ENCODE data around the gene MRTFA. TPM values are rescaled to one million over a fixed set of nuclear protein-coding genes. Genes with fewer than 3 reads are reported as not detected.
A peak's percentile ranks its signal among the peaks of the same experiment; 100 is the strongest.

Gene MRTFA
- total RNA-seq, 1 donor from 2014 or later, result 105 TPM

- Mint-ChIP-seq H3K4me3 (no peak overlapping the region), H3K27me3 (ENCODE audit: low read depth) (no peaks in the 10 kb centered on the region), H3K9me3 (no peaks in the 10 kb centered on the region), H3K4me1 (peaks cover 18% of the 10 kb centered on the region), H3K36me3 (peaks cover 16% of the 10 kb centered on the region), H3K27ac (peak overlapping the region; percentile 36)
- TF ChIP-seq CTCF (IDR thresholded peaks at IDR 0.05; ENCODE audit: unreplicated experiment), result no peak
- DNase-seq (ENCODE audit: low spot score in 2 of 2, unreplicated experiment in 2 of 2), result no peak
Measured at GRCh38 chr22:40486962-40487602, 149.4 kb downstream of the MRTFA start.

GRCh38 chr22:40485813-40486667, 150.5 kb downstream of the MRTFA start:
- peaks cover 21% of the 10 kb centered on the region for H3K36me3 Mint-ChIP-seq
- no peak for DNase-seq (ENCODE audit: low spot score in 2 of 2, unreplicated experiment in 2 of 2)
- peak overlapping the region; percentile 84 for H3K27ac Mint-ChIP-seq
- no peak for TF ChIP-seq CTCF (IDR thresholded peaks at IDR 0.05; ENCODE audit: unreplicated experiment)
- H3K27me3 Mint-ChIP-seq (ENCODE audit: low read depth), result no peaks in the 10 kb centered on the region
- peaks cover 5% of the 10 kb centered on the region for H3K9me3 Mint-ChIP-seq
- peaks cover 15% of the 10 kb centered on the region for H3K4me1 Mint-ChIP-seq
- H3K4me3 Mint-ChIP-seq, result no peak overlapping the region

- TF ChIP-seq CTCF (IDR thresholded peaks at IDR 0.05; ENCODE audit: unreplicated experiment), result no peak
- Mint-ChIP-seq H3K4me3 (no peak overlapping the region), H3K4me1 (peaks cover 15% of the 10 kb centered on the region), H3K36me3 (peaks cover 23% of the 10 kb centered on the region), H3K27me3 (ENCODE audit: low read depth) (no peaks in the 10 kb centered on the region), H3K27ac (peak overlapping the region; percentile 84), H3K9me3 (peaks cover 5% of the 10 kb centered on the region)
- no peak for DNase-seq (ENCODE audit: low spot score in 2 of 2, unreplicated experiment in 2 of 2)
Measured at GRCh38 chr22:40484906-40485669, 151.4 kb downstream of the MRTFA start.

- no peak overlapping the region for H3K27ac Mint-ChIP-seq
- H3K27me3 Mint-ChIP-seq (ENCODE audit: low read depth), result no peaks in the 10 kb centered on the region
- H3K9me3 Mint-ChIP-seq, result peaks cover 5% of the 10 kb centered on the region
- H3K4me1 Mint-ChIP-seq, result peaks cover 25% of the 10 kb centered on the region
- H3K4me3 Mint-ChIP-seq, result no peak overlapping the region
- TF ChIP-seq CTCF (IDR thresholded peaks at IDR 0.05; ENCODE audit: unreplicated experiment), result no peak
- no peak for DNase-seq (ENCODE audit: low spot score in 2 of 2, unreplicated experiment in 2 of 2)
- H3K36me3 Mint-ChIP-seq, result peaks cover 19% of the 10 kb centered on the region
Measured at GRCh38 chr22:40482886-40483285, 153.6 kb downstream of the MRTFA start.

GRCh38 chr22:40482391-40482790, 154.1 kb downstream of the MRTFA start:
- Mint-ChIP-seq H3K9me3 (peaks cover 5% of the 10 kb centered on the region), H3K27ac (peak overlapping the region; percentile 2), H3K27me3 (ENCODE audit: low read depth) (no peaks in the 10 kb centered on the region), H3K4me1 (peaks cover 27% of the 10 kb centered on the region), H3K36me3 (peaks cover 19% of the 10 kb centered on the region), H3K4me3 (no peak overlapping the region)
- no peak for TF ChIP-seq CTCF (IDR thresholded peaks at IDR 0.05; ENCODE audit: unreplicated experiment)
- DNase-seq (ENCODE audit: low spot score in 2 of 2, unreplicated experiment in 2 of 2), result no peak

All from mesothelial cell of epicardium (in vitro differentiated cells).